LHCN-M2 (cell line): ENCODE results near the gene UCN. TPM values are rescaled to one million over a fixed set of nuclear protein-coding genes. Genes with fewer than 3 reads are reported as not detected.

Experiments
- DNase-seq: peaks from one replicate; pipeline ENCODE4 v3.0.0-alpha.2; 2012; ENCODE audit warnings: low read depth
- total RNA-seq: library from RNA; depleted of rRNA; stranded (reverse); fragments of >200 nt; gene quantifications from 2 replicates; pipeline ENCODE4 v1.2.3, GENCODE V29; 2014; rRNA removed

UCN gene
- total RNA-seq, 1 experiment from 2014 or later: 1.2 TPM

DNA sequence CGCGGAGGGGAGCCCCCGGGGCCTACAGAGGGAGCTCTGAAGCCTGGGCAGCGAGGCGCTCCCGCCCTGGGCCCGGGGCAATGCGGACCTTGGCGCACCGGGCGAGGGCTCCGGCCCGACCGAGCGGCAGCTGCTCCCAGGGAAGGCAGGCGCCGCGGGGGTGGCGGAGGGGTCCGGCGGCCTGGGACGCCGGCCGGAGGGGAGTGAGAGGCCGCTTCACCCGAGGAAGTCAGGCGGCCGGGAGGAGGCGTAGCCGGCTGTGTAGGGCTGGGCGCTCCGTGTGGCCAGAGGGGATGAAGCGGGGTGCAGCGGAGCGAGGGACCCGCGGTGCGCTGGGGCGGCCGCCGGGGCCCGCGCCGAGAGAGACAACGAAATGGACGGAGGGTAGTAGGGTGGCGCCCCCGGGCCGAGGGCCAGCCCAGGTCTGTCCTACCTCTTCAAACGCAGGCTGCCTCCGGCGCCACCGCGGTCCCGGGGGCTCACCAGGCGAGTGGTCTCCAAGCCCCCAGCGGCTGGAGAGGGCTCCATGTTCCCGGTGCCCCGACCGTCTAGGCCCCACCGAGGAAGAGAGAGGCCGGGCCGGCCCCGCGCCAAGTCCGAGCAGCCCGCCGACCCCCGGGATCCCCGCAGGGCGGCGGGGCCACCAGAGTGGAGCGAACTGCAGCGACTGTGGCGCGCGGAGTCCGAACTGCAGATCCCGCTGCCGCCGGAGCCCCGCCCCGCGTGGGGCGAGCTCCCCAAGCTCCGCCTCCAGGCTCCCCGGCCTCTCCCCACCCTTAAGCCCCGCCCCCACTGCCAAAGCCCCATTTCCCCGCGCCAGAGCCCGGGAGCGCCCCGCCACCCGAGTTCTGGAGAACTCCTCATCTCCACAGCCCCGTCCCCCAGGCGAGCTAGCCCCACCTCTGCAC, 45.6 kb downstream of the UCN start, which contains the start of gene SLC30A3:
TSS of gene SLC30A3 (minus strand) at position 669 of the 908 bp plus-strand sequence. CDS start at position 528, 141 bp downstream.
- no peak for DNase-seq

DNA sequence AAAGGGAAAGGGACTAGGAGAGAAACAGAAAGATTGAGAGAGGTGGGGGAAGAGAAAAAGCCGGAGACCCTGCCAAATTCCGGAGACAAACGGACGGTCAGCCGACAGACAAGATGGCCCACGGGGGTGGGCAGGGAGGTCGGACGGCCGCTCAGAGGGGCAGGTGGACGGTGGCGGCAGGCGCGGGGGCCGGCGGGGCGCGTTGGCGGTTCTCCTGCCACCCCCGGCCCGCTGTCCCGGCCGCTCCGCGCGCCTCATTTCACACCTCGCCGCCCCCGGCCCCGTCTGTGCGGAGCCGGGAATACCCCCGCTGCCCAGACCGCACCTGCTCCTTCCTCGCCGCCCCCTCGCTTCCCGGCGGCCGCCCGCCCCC, 46.3 kb downstream of the UCN start:
- no peak for DNase-seq

GRCh38 chr2:27261241-27261925, 46.9 kb downstream of the UCN start:
- no peak for DNase-seq

GRCh38 chr2:27258051-27258450, 50.2 kb downstream of the UCN start:
- no peak for DNase-seq

Other genes starting within 250 kb of the UCN start
- gene OST4, start 236.8 kb downstream of the UCN start, total RNA-seq: 325 and 383 TPM in 2 replicates
- 6.1 and 11.0 TPM in 2 replicates for gene EMILIN1, start 229.8 kb downstream of the UCN start, total RNA-seq
- 0.51 and 0.52 TPM in 2 replicates for gene KHK, start 221.7 kb downstream of the UCN start, total RNA-seq
- 0.69 and 1.6 TPM in 2 replicates for gene CGREF1, start 189.3 kb downstream of the UCN start, total RNA-seq
- gene ABHD1, start 184.6 kb downstream of the UCN start, total RNA-seq: 0.17 TPM in 1 of 2 replicates, not detected in the other
- 68.9 and 72.4 TPM in 2 replicates for gene PREB, start 173.8 kb downstream of the UCN start, total RNA-seq
- not detected in 2 replicates for gene PRR30, start 169.0 kb downstream of the UCN start, total RNA-seq
- not detected in 2 replicates for gene TCF23, start 159.4 kb downstream of the UCN start, total RNA-seq
- gene ATRAID, start 96.4 kb downstream of the UCN start, total RNA-seq: 180 and 193 TPM in 2 replicates
- gene SLC5A6, start 96.2 kb downstream of the UCN start, total RNA-seq: 39.6 and 54.5 TPM in 2 replicates
- gene CAD, start 91.1 kb downstream of the UCN start, total RNA-seq: 42.7 and 44.5 TPM in 2 replicates
- 0.63 TPM in 1 of 2 replicates, not detected in the other for gene SLC30A3, start 45.4 kb downstream of the UCN start, total RNA-seq
- not detected in 2 replicates for gene DNAJC5G, start 33.0 kb downstream of the UCN start, total RNA-seq
- 0.11 TPM in 1 of 2 replicates, not detected in the other for gene TRIM54, start 26.0 kb downstream of the UCN start, total RNA-seq
- 81.4 and 113 TPM in 2 replicates for gene MPV17, start 14.7 kb upstream of the UCN start, total RNA-seq
- gene GTF3C2, start 48.3 kb upstream of the UCN start, total RNA-seq: 42.3 and 43.5 TPM in 2 replicates
- gene EIF2B4, start 61.9 kb upstream of the UCN start, total RNA-seq: 33.4 and 40.1 TPM in 2 replicates
- 176 and 181 TPM in 2 replicates for gene SNX17, start 62.2 kb upstream of the UCN start, total RNA-seq
- 12.7 and 16.5 TPM in 2 replicates for gene ZNF513, start 72.3 kb upstream of the UCN start, total RNA-seq
- 117 and 120 TPM in 2 replicates for gene PPM1G, start 101.1 kb upstream of the UCN start, total RNA-seq
- gene NRBP1, start 120.2 kb upstream of the UCN start, total RNA-seq: 130 and 140 TPM in 2 replicates
- gene KRTCAP3, start 133.9 kb upstream of the UCN start, total RNA-seq: 0.46 TPM in 1 of 2 replicates, not detected in the other
- 5.7 and 7.4 TPM in 2 replicates for gene IFT172, start 181.3 kb upstream of the UCN start, total RNA-seq
- 25.9 and 29.0 TPM in 2 replicates for gene FNDC4, start 186.8 kb upstream of the UCN start, total RNA-seq
- gene GCKR, start 188.4 kb upstream of the UCN start, total RNA-seq: 0.11 and 0.32 TPM in 2 replicates